IPS-NIHi7 (cell line): Measurements from ENCODE around the gene MRPS27.

ENCODE experiments used
- DNase-seq: peaks from one replicate; pipeline ENCODE4 v3.0.0; 2012; ENCODE audit warnings: mixed read lengths; ENCODE audit errors: extremely low spot score

Gene MRPS27

GRCh38 chr5:72205431-72206009 is 114.5 kb downstream of the MRPS27 start:
- DNase-seq: no peak

GRCh38 chr5:72204946-72205345 is 115.1 kb downstream of the MRPS27 start:
- DNase-seq: no peak

GRCh38 chr5:72203251-72203845 is 116.7 kb downstream of the MRPS27 start:
- DNase-seq: no peak

GRCh38 chr5:72202331-72202825 is 117.7 kb downstream of the MRPS27 start:
- no peak for DNase-seq

- no peak for DNase-seq
Measured at GRCh38 chr5:72199681-72200080, 120.4 kb downstream of the MRPS27 start.

- no peak for DNase-seq
Measured at GRCh38 chr5:72197393-72197792, 122.6 kb downstream of the MRPS27 start.

- no peak for DNase-seq
Measured at GRCh38 chr5:72195581-72195980, 124.5 kb downstream of the MRPS27 start.

GRCh38 chr5:72194846-72195245 is 125.2 kb downstream of the MRPS27 start:
- DNase-seq: no peak

GRCh38 chr5:72191404-72191803 is 128.6 kb downstream of the MRPS27 start:
- DNase-seq: no peak

- no peak for DNase-seq
Measured at GRCh38 chr5:72189146-72189545, 130.9 kb downstream of the MRPS27 start.

- DNase-seq: no peak
Measured at GRCh38 chr5:72188166-72188565, 131.9 kb downstream of the MRPS27 start.

GRCh38 chr5:72187388-72188075 is 132.5 kb downstream of the MRPS27 start:
- DNase-seq: no peak

- DNase-seq: no peak
Measured at GRCh38 chr5:72185496-72186329, 134.3 kb downstream of the MRPS27 start.

- no peak for DNase-seq
Measured at GRCh38 chr5:72184408-72184807, 135.6 kb downstream of the MRPS27 start.

- DNase-seq: no peak
Measured at GRCh38 chr5:72183101-72183520, 136.9 kb downstream of the MRPS27 start.

- DNase-seq: no peak
Measured at GRCh38 chr5:72182686-72183085, 137.4 kb downstream of the MRPS27 start.

GRCh38 chr5:72180925-72181324 is 139.1 kb downstream of the MRPS27 start:
- no peak for DNase-seq

GRCh38 chr5:72179816-72180440 is 140.1 kb downstream of the MRPS27 start:
- no peak for DNase-seq

- DNase-seq: no peak
Measured at GRCh38 chr5:72179028-72179815, 140.8 kb downstream of the MRPS27 start.

GRCh38 chr5:72177538-72177937 is 142.5 kb downstream of the MRPS27 start:
- DNase-seq: no peak

GRCh38 chr5:72172786-72173185 is 147.3 kb downstream of the MRPS27 start:
- no peak for DNase-seq
